HG03521 (cell line): ENCODE results near the gene TRIM28.
"Not testable (repeated sequence)": the region's sequence is repeated elsewhere in the genome, so short reads cannot be mapped to it uniquely, and the experiment has no call there.

Source experiments
- ATAC-seq: cut with Tn5 transposase; IDR thresholded peaks from one replicate; pipeline ENCODE4 v1.9.1; 2021; ENCODE audit warnings: mild to moderate bottlenecking, moderate library complexity; ENCODE audit not compliant: unreplicated experiment

The TRIM28 gene

DNA sequence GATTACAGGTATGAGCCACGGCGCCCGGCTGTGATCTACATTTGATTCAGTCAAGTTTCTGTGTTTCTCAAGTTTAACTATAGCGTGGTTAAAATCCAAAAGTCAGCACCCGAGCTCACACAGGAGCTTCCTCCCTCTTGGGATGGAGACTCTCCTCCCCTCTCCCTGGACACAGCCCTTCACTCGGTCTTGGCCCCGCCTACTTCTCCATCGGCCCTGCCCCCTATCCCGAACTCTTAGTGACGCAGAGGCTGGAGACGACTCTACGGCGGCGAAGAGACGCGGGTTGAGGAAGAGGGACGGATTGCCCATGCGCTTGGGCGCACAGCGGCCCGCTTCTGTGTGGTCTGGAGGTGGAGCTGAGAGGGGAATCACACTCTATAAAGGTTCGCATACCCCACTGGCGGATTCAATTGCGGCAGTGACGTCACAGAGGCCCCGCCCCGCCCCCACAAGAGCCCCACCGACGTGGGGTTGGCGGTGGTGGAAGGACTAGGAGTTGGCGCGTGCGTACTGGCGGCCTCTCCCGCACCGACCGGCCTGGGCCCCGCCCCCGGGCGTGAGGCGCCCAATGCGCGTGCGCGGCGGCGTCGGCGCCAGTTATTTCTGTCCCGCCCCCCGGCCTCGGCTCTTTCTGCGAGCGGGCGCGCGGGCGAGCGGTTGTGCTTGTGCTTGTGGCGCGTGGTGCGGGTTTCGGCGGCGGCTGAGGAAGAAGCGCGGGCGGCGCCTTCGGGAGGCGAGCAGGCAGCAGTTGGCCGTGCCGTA is at the start of gene TRIM28:
Gene TRIM28 (plus strand): TSS at position 239 of the 765 bp plus-strand sequence. CDS start 694 bp downstream, outside the sequence.
- ATAC-seq: peak; percentile 77

DNA sequence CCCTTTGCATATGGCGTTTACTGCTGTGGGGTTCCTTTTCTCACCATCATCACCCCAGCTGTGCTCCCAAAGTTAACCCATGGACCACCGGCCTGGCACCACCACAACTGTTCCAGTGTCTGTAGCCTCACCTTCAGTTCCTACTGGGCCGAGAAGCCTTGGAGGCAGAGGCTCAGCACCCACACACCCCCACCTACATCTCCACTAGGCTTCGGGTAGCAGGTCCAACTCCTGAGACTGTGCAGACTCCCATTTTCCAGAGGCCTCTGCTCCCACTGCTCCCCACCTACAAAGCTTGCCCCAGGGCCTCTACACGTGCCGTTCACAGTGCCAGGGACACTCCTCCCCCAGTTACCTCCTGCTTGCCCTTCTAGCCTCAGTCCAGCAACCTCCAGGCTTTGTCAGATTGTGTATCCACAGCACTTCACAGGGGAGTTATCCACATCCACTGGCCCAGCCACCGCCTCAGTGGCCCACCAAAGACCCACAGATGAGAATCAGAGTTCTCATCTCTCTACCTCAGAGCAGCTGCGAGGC is 46.2 kb upstream of the TRIM28 start:
- ATAC-seq: no peak

GRCh38 chr19:58498316-58499020 is 45.4 kb upstream of the TRIM28 start:
- ATAC-seq: no peak

DNA sequence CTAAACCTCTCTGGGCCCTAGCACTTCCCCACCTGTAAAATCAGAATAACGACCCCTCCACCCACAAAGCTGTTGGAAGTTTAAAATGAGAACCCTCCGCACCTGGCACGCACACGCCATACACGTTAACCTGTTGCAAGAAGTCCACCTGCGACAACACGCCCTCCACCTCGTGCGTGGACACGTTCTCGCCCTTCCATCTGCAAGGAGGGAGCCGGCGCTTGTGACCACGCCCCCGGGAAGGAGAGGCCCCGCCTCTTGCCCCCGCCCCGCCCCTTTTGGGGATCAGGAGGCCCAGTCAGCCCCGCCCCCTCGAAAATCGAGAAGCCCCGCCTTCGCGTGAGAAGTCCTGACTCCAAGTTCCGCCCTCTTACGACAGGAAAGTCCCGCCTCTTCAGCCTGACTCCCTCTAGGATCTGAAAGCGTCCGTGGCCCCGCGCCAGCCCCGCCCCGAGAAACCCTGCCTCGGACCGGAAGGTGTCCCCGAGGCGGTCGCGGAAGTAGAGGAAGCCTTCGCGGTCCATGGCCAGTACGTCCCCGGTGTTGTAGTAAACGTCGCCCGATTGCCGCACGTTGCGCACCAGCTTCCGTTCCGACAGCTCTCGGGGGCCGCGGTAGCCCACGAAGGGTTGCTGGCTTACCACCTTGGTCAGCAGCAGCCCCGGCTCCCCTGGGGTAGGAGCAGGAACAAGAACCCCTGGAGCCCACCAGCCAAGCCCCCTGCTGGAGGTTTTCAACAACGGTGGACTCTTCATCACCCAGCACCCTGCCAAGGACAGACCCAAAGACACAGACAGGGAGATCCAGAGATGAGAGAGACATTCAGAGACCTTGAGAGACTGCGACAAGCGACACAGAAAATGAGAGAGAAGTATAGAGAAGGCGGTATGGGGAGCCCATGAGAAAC is 44.6 kb upstream of the TRIM28 start:
- peak; percentile 89 for ATAC-seq

DNA sequence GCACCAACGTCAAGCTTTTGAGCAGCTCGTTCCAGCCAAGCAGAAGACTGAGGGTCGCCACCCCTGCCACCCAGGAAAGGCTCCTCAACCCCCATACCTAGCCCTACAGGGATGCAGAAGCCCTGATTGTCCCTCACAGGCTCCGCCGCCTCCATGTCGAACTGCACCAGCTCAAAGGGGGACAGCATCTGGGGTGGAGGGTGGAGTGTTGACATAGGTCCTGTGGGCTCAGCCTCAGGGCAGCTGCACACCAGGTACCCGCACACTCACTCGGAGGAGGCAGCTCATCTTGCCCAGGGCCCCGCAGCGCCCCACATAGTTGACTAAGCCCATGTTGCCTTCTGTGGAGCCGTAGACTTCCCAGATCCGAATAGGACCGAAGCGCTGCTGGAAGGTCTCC is 43.6 kb upstream of the TRIM28 start:
- no peak for ATAC-seq

DNA sequence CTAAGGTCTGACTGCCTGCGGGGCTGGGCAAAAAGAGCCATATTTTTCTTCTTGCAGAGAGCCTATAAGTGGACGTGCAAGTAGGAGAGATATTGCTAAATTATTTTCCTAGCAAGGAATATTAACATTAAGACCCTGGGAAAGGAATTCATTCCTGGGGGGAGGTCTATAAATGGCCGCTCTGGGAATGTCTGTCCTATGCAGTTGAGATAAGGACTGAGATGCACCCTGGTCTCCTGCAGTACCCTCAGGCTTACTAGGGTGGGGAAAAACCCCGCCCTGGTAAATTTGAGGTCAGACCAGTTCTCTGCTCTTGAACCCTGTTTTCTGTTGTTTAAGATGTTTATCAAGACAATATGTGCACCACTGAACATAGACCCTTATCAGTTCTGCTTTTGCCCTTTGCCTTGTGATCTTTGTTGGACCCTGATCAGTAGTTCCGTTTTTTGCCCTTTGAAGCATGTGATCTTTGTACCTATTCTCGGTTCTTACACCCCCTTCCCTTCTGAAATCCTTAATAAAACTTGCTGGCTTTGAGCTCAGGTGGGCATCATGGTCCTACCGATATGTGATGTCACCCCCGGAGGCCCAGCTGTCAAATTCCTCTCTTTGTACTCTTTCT is 36.2 kb upstream of the TRIM28 start:
- ATAC-seq: not testable (repeated sequence)

- ATAC-seq: no peak
These were observed 34.2 kb upstream of the TRIM28 start for GRCh38 chr19:58509731-58510083.

- ATAC-seq: no peak
These were observed 33.6 kb upstream of the TRIM28 start for GRCh38 chr19:58510084-58510862.

DNA sequence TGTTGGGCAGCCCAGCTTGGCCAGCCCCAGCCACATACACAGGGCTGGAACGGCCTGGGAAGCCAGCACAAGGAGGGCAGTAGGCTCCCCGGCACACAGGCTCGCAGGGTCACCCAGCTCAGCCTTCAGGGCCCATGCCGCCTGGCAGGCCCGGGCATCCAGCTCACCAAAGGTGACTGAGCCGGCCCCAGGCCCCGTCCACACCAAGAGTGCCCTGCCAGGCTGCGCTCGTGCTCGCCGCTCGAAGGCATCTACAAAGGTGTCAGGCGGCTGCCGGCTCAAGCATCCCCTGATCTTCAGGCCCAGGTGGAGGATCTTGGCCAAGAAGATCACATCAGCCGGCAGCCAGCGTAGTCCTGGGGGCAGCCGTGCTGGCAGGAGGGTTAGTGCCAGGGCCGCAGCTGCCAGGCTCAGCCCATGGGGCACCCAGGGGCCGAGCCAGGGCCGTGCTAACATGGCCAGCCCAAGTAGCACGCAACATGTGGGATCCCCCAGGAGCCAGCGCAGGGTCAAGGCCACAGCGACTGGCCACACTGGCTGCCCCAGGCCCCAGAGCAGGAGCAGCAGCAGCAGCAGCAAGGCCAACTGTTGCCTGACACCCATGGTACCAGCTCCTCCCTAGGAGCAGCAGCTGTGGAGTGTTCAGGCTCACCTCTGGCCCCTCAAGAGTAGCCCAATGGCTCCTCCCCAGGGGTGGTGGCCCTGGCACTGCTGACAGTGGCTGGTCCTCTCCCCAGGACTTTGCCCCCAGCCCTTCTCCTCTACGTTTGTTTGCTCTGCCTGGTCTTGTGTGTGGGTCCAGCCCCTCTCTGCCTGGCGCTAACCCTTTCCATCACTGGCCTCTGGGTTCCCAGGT is 32.3 kb upstream of the TRIM28 start, which contains the start of gene SLC27A5:
Gene SLC27A5 (minus strand): TSS at position 640 of the 856 bp plus-strand sequence. CDS start 37 bp downstream, at position 603.
- ATAC-seq: no peak

- ATAC-seq: no peak
These were observed 30.6 kb upstream of the TRIM28 start for GRCh38 chr19:58513213-58513693.

- ATAC-seq: peak; percentile 61
These were observed 29.9 kb upstream of the TRIM28 start for GRCh38 chr19:58513694-58514563.

GRCh38 chr19:58514564-58515022 is 29.3 kb upstream of the TRIM28 start:
- no peak for ATAC-seq

- no peak for ATAC-seq
These were observed 28.6 kb upstream of the TRIM28 start for GRCh38 chr19:58515259-58515658.

- no peak for ATAC-seq
These were observed 27.5 kb upstream of the TRIM28 start for GRCh38 chr19:58516246-58516836.

DNA sequence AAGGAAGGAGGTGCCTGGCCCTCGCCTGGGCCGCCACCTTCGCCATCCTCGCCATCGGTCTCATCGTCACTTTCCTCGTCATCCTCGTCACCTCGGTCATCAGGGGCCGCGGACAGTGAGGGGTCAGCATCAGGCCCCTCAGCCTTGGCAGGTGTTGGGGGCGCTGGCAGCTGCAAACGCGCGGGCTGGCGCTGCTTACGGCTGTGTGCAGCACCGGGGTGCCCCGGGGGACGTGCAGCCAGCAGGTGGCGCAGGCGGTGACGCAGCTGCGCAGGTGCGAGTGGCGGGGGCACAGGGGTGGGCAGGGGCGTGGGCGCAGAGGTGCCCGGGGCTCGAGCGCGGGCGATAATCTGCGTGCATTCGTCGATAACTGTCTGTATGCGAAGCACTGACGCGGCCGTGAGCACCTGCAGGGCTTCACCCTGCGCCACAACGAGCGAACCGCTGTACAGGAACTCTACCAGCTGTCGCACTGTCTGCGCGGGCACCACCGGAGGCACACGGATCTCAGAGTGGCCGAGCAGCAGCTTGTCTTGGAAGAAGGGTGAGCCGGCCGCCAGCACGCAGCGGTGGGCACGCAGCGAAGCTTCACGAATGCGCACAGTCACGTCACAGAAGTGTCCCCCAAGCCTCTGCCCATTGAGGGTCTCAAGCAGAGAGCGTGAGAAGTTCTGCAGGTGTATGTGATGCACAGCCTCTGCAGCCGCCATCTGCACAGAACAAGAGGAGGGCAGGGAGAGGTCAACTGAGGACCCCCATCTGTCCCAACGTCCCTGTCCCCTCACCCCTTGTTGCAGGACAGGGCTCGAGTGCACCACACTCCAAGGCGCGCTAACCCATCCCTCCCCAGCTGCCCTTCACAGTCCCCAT is 26.7 kb upstream of the TRIM28 start:
- ATAC-seq: no peak
